B cell (primary cell): ENCODE measurements around the gene VWA8. TPM values are rescaled to one million over a fixed set of nuclear protein-coding genes. Genes with fewer than 3 reads are reported as not detected.

Source experiments
- ATAC-seq: fragments of 200-7000 bp; cut with Tn5 transposase; one replicate; pipeline ENCODE4 v1.10.0; 2021; ENCODE audit warnings: low read depth, mild to moderate bottlenecking, moderate number of reproducible peaks, moderate library complexity
- CTCF ChIA-PET: fragments of 350-600 bp; sonication (Branson Sonifier 250); formaldehyde crosslinking; loops from one replicate; lab custom pipeline; 2021; ENCODE audit warnings: antibody characterized with exemption, inconsistent platforms; lab: Charles Lee
- POLR2A ChIA-PET: fragments of 350-600 bp; sonication (Branson Sonifier 250); formaldehyde crosslinking; loops from one replicate; lab custom pipeline; 2021; ENCODE audit warnings: antibody characterized with exemption; lab: Charles Lee
- DNase-seq: peaks from one replicate; pipeline ENCODE4 v3.0.0; 2013
- H2AFZ ChIP-seq: 2 replicates; pipeline ENCODE4 v1.6.1; 2012; ENCODE audit warnings: mild to moderate bottlenecking, low read depth, low read length; ENCODE audit not compliant: insufficient read depth, poor library complexity, severe bottlenecking
- H3K27ac ChIP-seq, 2 donors: 1 replicate in 1 of 2; 2 replicates in 1 of 2; pipeline ENCODE4 v1.5.1; 2012 to 2013; ENCODE audit warnings: low read length in 2 of 2, mild to moderate bottlenecking in 2 of 2, moderate library complexity in 1 of 2
- H3K27me3 ChIP-seq, 4 experiments: fragments of 200-600 bp in 1 of 4; sonication (generic) in 1 of 4; replicated peaks in 1 of 4; 1 replicate in 2 of 4; 2 replicates in 2 of 4; pipeline versions ENCODE4 v1.6.1 to v1.7.0; 2013 to 2016; ENCODE audit warnings: low read length in 3 of 4, mild to moderate bottlenecking in 2 of 4, mixed read lengths in 1 of 4, moderate library complexity in 1 of 4; ENCODE audit not compliant: insufficient read depth in 4 of 4, control insufficient read depth in 3 of 4; ENCODE audit errors: control extremely low read depth in 1 of 4
- H3K36me3 ChIP-seq, 2 experiments: replicated peaks in 1 of 2; 1 replicate in 1 of 2; 2 replicates in 1 of 2; pipeline versions ENCODE4 v1.6.1 to v1.7.1; 2013; ENCODE audit warnings: low read length in 1 of 2; ENCODE audit not compliant: insufficient read depth in 2 of 2, control insufficient read depth in 1 of 2; ENCODE audit errors: control extremely low read depth in 1 of 2, extremely low read depth in 1 of 2
- H3K4me1 ChIP-seq, 2 donors: fragments of 200-600 bp in 1 of 2; sonication (generic) in 1 of 2; 1 replicate in 1 of 2; 2 replicates in 1 of 2; pipeline versions ENCODE4 v1.5.1 to v1.6.1; 2013 to 2017; ENCODE audit warnings: low read length in 2 of 2; ENCODE audit not compliant: control insufficient read depth in 2 of 2, insufficient read depth in 2 of 2
- H3K4me2 ChIP-seq: replicated peaks from 2 replicates; pipeline ENCODE3; 2012; ENCODE audit warnings: mild to moderate bottlenecking, low read depth, low read length; ENCODE audit not compliant: poor library complexity, severe bottlenecking
- H3K4me3 ChIP-seq, 5 experiments: fragments of 200-600 bp in 1 of 5; sonication (generic) in 1 of 5; 1 replicate in 3 of 5; 2 replicates in 2 of 5; pipeline versions ENCODE4 v1.5.1 to v1.7.0; 2011 to 2016; ENCODE audit warnings: low read length in 4 of 5, mild to moderate bottlenecking in 4 of 5, low read depth in 2 of 5, control low read depth in 1 of 5, moderate library complexity in 1 of 5; ENCODE audit not compliant: insufficient read depth in 1 of 5; ENCODE audit errors: control extremely low read depth in 1 of 5, extremely low read depth in 1 of 5
- H3K79me2 ChIP-seq: fragments of 200-600 bp; sonication (generic); one replicate; pipeline ENCODE4 v1.6.0; 2016; ENCODE audit warnings: low read length; ENCODE audit not compliant: control insufficient read depth, insufficient read depth
- H3K9ac ChIP-seq: fragments of 200-600 bp; sonication (generic); 2 replicates; pipeline ENCODE4 v1.6.1; 2017; ENCODE audit warnings: mild to moderate bottlenecking, low read length, moderate library complexity
- H3K9me3 ChIP-seq, 3 donors: one replicate each; pipeline versions ENCODE4 v1.6.1 to v1.7.1; 2013; ENCODE audit warnings: low read length in 2 of 3; ENCODE audit not compliant: control insufficient read depth in 2 of 3, insufficient read depth in 1 of 3; ENCODE audit errors: control extremely low read depth in 1 of 3
- H4K20me1 ChIP-seq: 2 replicates; pipeline ENCODE4 v1.6.0; 2012; ENCODE audit warnings: mild to moderate bottlenecking, low read length; ENCODE audit not compliant: insufficient read depth, control insufficient read depth, poor library complexity, severe bottlenecking
- H3K27ac Mint-ChIP-seq: one replicate; pipeline ENCODE4 v1.8.0; 2021; ENCODE audit warnings: mixed read lengths
- H3K27me3 Mint-ChIP-seq: one replicate; pipeline ENCODE4 v1.8.0; 2021; ENCODE audit warnings: mixed read lengths
- H3K4me1 Mint-ChIP-seq: one replicate; pipeline ENCODE4 v1.8.0; 2021; ENCODE audit warnings: mixed read lengths
- H3K4me3 Mint-ChIP-seq: one replicate; pipeline ENCODE4 v1.8.0; 2021; ENCODE audit warnings: mixed read lengths
- H3K9me3 Mint-ChIP-seq: one replicate; pipeline ENCODE4 v1.8.0; 2022; ENCODE audit warnings: mixed read lengths; ENCODE audit not compliant: insufficient read depth
- CTCF ChIP-seq: fragments of 200-600 bp; IDR thresholded peaks from one replicate; pipeline ENCODE4 v1.8.0; 2022; ENCODE audit warnings: antibody characterized with exemption, mild to moderate bottlenecking
- EZH2 ChIP-seq: IDR thresholded peaks from 2 replicates; pipeline ENCODE4 v1.6.1; 2012; ENCODE audit warnings: borderline replicate concordance, low read depth, mild to moderate bottlenecking, moderate library complexity, low read length; ENCODE audit not compliant: insufficient read depth, poor library complexity, severe bottlenecking
- WGBS: methylation state at CpG from one replicate; pipeline ENCODE4 v1.1.5; 2013; ENCODE audit warnings: missing lambda C conversion rate; ENCODE audit not compliant: insufficient coverage; 5-methylcytosine and 5-hydroxymethylcytosine counted together
- intact Hi-C: fragments of 100-400 bp; cut with micrococcal nuclease; formaldehyde crosslinking; loops from one replicate; pipeline ENCODE4 v1.10.0; 2022
- polyA plus RNA-seq: library from polyadenylated mRNA; depleted of rRNA; stranded (reverse); fragments of >200 nt; gene quantifications from 2 replicates; pipeline ENCODE4 v1.2.3, GENCODE V29; 2012
- total RNA-seq, 2 donors: library from RNA; stranded (reverse); fragments of 120-200 nt in 1 of 2; gene quantifications; 1 replicate in 1 of 2; 2 replicates in 1 of 2; pipeline versions ENCODE4 v1.2.3 to v1.2.4, GENCODE V29; 2013 to 2022

VWA8 gene
- total and polyA plus RNA-seq, 2 donors (not counting 1 experiment from before 2014, with no cell fraction given): 6.0 to 19.7 TPM

- DNase-seq (no peak), ATAC-seq (no peak)
- peak overlapping the region; percentile 16 for H2AFZ ChIP-seq
- H3K9ac ChIP-seq: no peak overlapping the region
- peaks cover 13% of the 10 kb centered on the region for H3K27me3 Mint-ChIP-seq
- H3K9me3 Mint-ChIP-seq: no peaks in the 10 kb centered on the region
- H3K79me2 ChIP-seq: no peaks in the 10 kb centered on the region
- H3K4me3 ChIP-seq: no peak overlapping the region
- H3K27me3 ChIP-seq: peaks cover 0 to 4% (median 0%) of the 10 kb centered on the region in 4 experiments
- H3K4me1 ChIP-seq: no peaks in the 10 kb centered on the region
- CTCF ChIA-PET: no interaction called here
- no peaks in the 10 kb centered on the region for H3K36me3 ChIP-seq
- H3K4me1 Mint-ChIP-seq: no peaks in the 10 kb centered on the region
- H3K27ac ChIP-seq: no peak overlapping the region
- no peaks in the 10 kb centered on the region for H3K9me3 ChIP-seq
- intact Hi-C loops: no loop called here
- TF ChIP-seq EZH2 (no peak), CTCF (no peak)
- H4K20me1 ChIP-seq: no peaks in the 10 kb centered on the region
- 57% methylated on average over 1 of the region's 1 CpG for WGBS
- POLR2A ChIA-PET: no interaction called here
- no peak overlapping the region for H3K4me2 ChIP-seq
- no peak overlapping the region for H3K4me3 Mint-ChIP-seq
- H3K27ac Mint-ChIP-seq: no peak overlapping the region
Measured at GRCh38 chr13:41978007-41978406, 17.1 kb upstream of the VWA8 start.

GRCh38 chr13:41976476-41976875 lies 15.6 kb upstream of the VWA8 start:
- H3K27ac Mint-ChIP-seq: no peak overlapping the region
- H3K9me3 Mint-ChIP-seq: no peaks in the 10 kb centered on the region
- TF ChIP-seq CTCF: no peak
- no peak for TF ChIP-seq EZH2
- no peak overlapping the region for H3K4me3 ChIP-seq
- DNase-seq: no peak
- no peak overlapping the region for H2AFZ ChIP-seq
- ATAC-seq: no peak
- H3K4me3 Mint-ChIP-seq: no peak overlapping the region
- H3K79me2 ChIP-seq: no peaks in the 10 kb centered on the region
- no peak overlapping the region for H3K27ac ChIP-seq
- H3K27me3 Mint-ChIP-seq: peaks cover 8% of the 10 kb centered on the region
- H3K9me3 ChIP-seq: no peaks in the 10 kb centered on the region
- H3K4me1 Mint-ChIP-seq: no peaks in the 10 kb centered on the region
- no peak overlapping the region for H3K9ac ChIP-seq
- H3K36me3 ChIP-seq: no peaks in the 10 kb centered on the region
- H3K4me1 ChIP-seq: no peaks in the 10 kb centered on the region
- POLR2A ChIA-PET: no interaction called here
- intact Hi-C loops: no loop called here
- H3K27me3 ChIP-seq: peaks cover 0 to 4% (median 0%) of the 10 kb centered on the region in 4 experiments
- H4K20me1 ChIP-seq: no peaks in the 10 kb centered on the region
- H3K4me2 ChIP-seq: no peak overlapping the region
- WGBS: 100% methylated on average over 1 of the region's 3 CpGs
- CTCF ChIA-PET: no interaction called here
